ENCODE data around the gene RASGEF1C. TPM values are rescaled to one million over a fixed set of nuclear protein-coding genes. Genes with fewer than 3 reads are reported as not detected.

The RASGEF1C gene
- total and polyA plus RNA-seq, 10 of the 15 experiments (the other 5 are each of a cell fraction or from before 2014, with no cell fraction given) = not detected

DNA sequence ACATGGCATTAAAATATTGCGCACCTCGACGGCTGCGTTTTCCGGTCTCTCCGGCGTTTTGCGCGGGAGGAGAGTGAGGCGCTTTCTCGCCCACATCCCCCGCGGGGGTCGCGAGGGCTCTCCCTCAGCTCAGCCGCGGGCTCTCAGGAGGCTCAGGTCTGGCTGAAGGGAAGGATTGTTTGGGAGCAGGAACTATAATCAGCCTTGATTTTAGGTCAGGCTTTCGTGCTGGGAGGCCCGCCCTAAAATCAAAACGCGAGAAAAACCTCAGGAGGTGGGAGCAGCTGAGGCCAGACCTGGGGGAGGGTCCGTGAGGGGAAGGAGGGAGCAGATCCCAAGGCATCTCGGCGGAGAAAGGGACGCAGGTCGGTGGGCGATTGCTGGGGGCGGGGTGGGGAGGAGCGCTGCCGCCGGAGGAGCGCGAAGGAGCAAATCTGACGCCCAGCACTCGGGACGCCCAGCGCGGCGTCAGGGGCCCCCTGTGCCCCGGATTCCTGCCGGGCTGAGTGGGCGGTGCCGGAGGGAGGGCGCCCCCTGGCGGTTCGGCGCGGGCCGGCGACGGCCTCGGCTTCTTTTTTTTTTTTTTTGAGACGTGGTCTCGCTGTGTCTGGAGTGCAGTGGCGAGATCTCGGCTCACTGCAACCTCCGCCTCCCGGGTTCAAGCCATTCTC, 118.8 kb downstream of the RASGEF1C start:
- no peak for DNase-seq (ENCODE audit: low read depth, low spot score)
- H3K4me2 ChIP-seq (ENCODE audit: control insufficient read depth, insufficient read depth) = peak overlapping the region; percentile 48; the same call in 1 of the 2 replicates
- TF ChIP-seq GATAD2B (conservative IDR thresholded peaks at IDR 0.05; ENCODE audit: low read depth) (no peak), IRF4 (IDR thresholded peaks at IDR 0.05; ENCODE audit: low read depth, low read length) (no peak), ZNF384 (IDR thresholded peaks at IDR 0.05; ENCODE audit: borderline replicate concordance, low read depth, low read length) (peak; percentile 88), MYB (IDR thresholded peaks at IDR 0.05; ENCODE audit: borderline replicate concordance, low read depth, low read length) (no peak), SMC3 (IDR thresholded peaks at IDR 0.05; ENCODE audit: borderline replicate concordance, low read length) (peak; percentile 46), SIN3A (IDR thresholded peaks at IDR 0.05; ENCODE audit: low read depth, low read length) (no peak), IKZF1 (conservative IDR thresholded peaks at IDR 0.05) (no peak), YBX1 (IDR thresholded peaks at IDR 0.05) (no peak), RB1 (IDR thresholded peaks at IDR 0.05; ENCODE audit: borderline replicate concordance) (no peak), RAD21 (IDR thresholded peaks at IDR 0.05; ENCODE audit: insufficient read depth, low read depth, low read length) (peak; percentile 41), YY1 (IDR thresholded peaks at IDR 0.05; ENCODE audit: low read depth, low read length) (0 out of 2 replicates have a peak, but pooled peaks have one; percentile 45), EED (IDR thresholded peaks at IDR 0.05; ENCODE audit: low read depth) (no peak)
- TF ChIP-seq, protein P1, sequence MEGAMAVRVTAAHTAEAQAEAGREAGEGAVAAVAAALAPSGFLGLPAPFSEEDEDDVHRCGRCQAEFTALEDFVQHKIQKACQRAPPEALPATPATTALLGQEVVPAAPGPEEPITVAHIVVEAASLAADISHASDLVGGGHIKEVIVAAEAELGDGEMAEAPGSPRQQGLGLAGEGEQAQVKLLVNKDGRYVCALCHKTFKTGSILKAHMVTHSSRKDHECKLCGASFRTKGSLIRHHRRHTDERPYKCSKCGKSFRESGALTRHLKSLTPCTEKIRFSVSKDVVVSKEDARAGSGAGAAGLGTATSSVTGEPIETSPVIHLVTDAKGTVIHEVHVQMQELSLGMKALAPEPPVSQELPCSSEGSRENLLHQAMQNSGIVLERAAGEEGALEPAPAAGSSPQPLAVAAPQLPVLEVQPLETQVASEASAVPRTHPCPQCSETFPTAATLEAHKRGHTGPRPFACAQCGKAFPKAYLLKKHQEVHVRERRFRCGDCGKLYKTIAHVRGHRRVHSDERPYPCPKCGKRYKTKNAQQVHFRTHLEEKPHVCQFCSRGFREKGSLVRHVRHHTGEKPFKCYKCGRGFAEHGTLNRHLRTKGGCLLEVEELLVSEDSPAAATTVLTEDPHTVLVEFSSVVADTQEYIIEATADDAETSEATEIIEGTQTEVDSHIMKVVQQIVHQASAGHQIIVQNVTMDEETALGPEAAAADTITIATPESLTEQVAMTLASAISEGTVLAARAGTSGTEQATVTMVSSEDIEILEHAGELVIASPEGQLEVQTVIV (IDR thresholded peaks at IDR 0.05; ENCODE audit: borderline replicate concordance, partially characterized antibody) = no peak
- TF ChIP-seq, protein P2, sequence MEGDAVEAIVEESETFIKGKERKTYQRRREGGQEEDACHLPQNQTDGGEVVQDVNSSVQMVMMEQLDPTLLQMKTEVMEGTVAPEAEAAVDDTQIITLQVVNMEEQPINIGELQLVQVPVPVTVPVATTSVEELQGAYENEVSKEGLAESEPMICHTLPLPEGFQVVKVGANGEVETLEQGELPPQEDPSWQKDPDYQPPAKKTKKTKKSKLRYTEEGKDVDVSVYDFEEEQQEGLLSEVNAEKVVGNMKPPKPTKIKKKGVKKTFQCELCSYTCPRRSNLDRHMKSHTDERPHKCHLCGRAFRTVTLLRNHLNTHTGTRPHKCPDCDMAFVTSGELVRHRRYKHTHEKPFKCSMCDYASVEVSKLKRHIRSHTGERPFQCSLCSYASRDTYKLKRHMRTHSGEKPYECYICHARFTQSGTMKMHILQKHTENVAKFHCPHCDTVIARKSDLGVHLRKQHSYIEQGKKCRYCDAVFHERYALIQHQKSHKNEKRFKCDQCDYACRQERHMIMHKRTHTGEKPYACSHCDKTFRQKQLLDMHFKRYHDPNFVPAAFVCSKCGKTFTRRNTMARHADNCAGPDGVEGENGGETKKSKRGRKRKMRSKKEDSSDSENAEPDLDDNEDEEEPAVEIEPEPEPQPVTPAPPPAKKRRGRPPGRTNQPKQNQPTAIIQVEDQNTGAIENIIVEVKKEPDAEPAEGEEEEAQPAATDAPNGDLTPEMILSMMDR (IDR thresholded peaks at IDR 0.05 in 2 of 3, conservative IDR thresholded peaks at IDR 0.05 in 1 of 3; ENCODE audit: control insufficient read depth in 2 of 3, extremely low read depth in 1 of 3, insufficient read depth in 1 of 3, low read depth in 3 of 3, low read length in 3 of 3) = peak; percentile 54 to 70 (median 57); a peak in 5 of 6 replicates
- TF ChIP-seq, protein P3, sequence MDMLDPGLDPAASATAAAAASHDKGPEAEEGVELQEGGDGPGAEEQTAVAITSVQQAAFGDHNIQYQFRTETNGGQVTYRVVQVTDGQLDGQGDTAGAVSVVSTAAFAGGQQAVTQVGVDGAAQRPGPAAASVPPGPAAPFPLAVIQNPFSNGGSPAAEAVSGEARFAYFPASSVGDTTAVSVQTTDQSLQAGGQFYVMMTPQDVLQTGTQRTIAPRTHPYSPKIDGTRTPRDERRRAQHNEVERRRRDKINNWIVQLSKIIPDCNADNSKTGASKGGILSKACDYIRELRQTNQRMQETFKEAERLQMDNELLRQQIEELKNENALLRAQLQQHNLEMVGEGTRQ (IDR thresholded peaks at IDR 0.05; ENCODE audit: borderline replicate concordance, low read depth, low read length) = no peak
- TF ChIP-seq, protein P4, sequence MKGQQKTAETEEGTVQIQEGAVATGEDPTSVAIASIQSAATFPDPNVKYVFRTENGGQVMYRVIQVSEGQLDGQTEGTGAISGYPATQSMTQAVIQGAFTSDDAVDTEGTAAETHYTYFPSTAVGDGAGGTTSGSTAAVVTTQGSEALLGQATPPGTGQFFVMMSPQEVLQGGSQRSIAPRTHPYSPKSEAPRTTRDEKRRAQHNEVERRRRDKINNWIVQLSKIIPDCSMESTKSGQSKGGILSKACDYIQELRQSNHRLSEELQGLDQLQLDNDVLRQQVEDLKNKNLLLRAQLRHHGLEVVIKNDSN (IDR thresholded peaks at IDR 0.05; ENCODE audit: borderline replicate concordance, extremely low read length, insufficient read depth, low read depth, low read length) = no peak
- TF ChIP-seq, protein P5, sequence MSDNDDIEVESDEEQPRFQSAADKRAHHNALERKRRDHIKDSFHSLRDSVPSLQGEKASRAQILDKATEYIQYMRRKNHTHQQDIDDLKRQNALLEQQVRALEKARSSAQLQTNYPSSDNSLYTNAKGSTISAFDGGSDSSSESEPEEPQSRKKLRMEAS (IDR thresholded peaks at IDR 0.05; ENCODE audit: low read depth, low read length) = no peak

More for the DNA sequence above, 118.8 kb downstream of the RASGEF1C start:
- in situ Hi-C loops (cut with MboI) (loop anchor here (25.0 kb wide), 1 partner anchor 303 kb away; the partner anchor contains the start of gene LTC4S), intact Hi-C loops (cut with micrococcal nuclease; ENCODE audit: unreplicated experiment) (loop anchor here (2.0 kb wide), 1 partner anchor 289 kb away; no protein-coding TSS in a partner anchor)
- whole genome bisulfite sequencing (ENCODE audit: insufficient coverage, insufficient replicate concordance, low lambda C conversion rate, missing lambda C conversion rate) = 28% methylated on average over 22 of the region's 58 CpGs
- Histone ChIP-seq H3K79me2 (ENCODE audit: control insufficient read depth, insufficient read depth, low read length) (no peaks in the 10 kb centered on the region), H3K36me3 (ENCODE audit: control insufficient read depth in 2 of 2, insufficient read depth in 2 of 2, low read length in 1 of 2) (no peaks in the 10 kb centered on the region), H3K4me3 (no peak overlapping the region), H4K20me1 (ENCODE audit: control insufficient read depth, insufficient read depth) (no peaks in the 10 kb centered on the region), H2AFZ (ENCODE audit: control insufficient read depth, low read depth, low read length) (peak overlapping the region; percentile 63), H3K27me3 (replicated peaks in 1 of 2; ENCODE audit: control insufficient read depth in 2 of 2, insufficient read depth in 2 of 2, low read length in 1 of 2) (no peaks in the 10 kb centered on the region; a peak in 1 of 4 replicates), H3K9me3 (replicated peaks; ENCODE audit: control insufficient read depth, insufficient read depth, low read length) (no peaks in the 10 kb centered on the region), H3K9ac (ENCODE audit: control insufficient read depth, insufficient read depth, low read length) (no peak overlapping the region; the same call in 1 of the 2 replicates), H3K27ac (ENCODE audit: control insufficient read depth, insufficient read depth) (no peak overlapping the region), H3K4me1 (ENCODE audit: control insufficient read depth, insufficient read depth, low read length) (no peaks in the 10 kb centered on the region)
- FAIRE-seq (no peak), ATAC-seq (peak; percentile 89)
- ChIA-PET POLR2A (no interaction called here), SMC1A (ENCODE audit: uncharacterized antibody, unreplicated experiment) (interaction anchor here (0.6 kb wide), 1 partner anchor 83 kb away, joined by 3 read pairs; no protein-coding TSS in a partner anchor), RAD21 (ENCODE audit: unreplicated experiment) (no interaction called here), CTCF (interaction anchor here (0.9 to 1.5 kb wide), 2 partner anchors 11 to 165 kb away, joined by 3 read pairs; no protein-coding TSS in a partner anchor)
- no TSS peak for BruUV-seq (replicated peaks)

All from GM12878 (cell line).